ENCODE measurements around the gene KCNH5.
"Not testable (repeated sequence)": the region's sequence is repeated elsewhere in the genome, so short reads cannot be mapped to it uniquely, and the experiment has no call there.

Gene KCNH5

DNA sequence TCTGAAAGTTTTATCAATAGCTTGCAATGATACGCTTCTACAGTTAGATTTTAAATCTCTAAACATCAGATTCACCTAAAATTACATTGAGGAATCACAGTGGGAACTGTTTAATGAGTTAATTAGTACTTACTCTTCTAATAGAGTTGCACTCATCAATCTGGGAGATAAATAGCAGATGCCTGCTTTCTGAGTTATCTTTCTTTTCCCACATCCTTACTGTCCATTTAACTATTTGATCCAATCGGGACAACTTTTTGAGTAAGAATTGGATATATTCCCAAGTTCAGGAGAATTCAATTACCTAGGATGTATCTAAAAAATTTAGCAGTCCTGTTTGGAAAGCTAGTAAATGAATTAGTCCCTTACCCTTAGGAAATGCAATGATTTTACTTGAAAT, 162.3 kb downstream of the KCNH5 start:
- no peak for DNase-seq

DNA sequence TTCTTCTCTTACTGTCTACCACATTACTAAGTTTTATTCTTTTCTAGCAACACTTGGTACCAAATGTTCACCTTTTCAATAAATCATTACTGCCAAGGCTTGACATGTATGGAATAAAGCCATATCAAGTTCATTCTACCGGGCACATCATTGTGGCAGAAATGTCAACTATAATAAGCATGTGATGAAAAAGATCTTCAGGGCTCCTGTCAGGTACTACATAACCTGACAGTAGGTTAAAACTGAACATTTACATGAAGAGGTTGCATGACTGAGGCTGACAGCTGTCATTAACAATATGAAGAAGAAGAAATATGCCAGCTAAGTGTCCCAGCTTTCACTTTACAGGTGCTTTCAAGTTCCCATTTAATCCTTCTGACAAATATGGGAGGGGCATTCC, 178.9 kb downstream of the KCNH5 start:
- no peak for DNase-seq

DNA sequence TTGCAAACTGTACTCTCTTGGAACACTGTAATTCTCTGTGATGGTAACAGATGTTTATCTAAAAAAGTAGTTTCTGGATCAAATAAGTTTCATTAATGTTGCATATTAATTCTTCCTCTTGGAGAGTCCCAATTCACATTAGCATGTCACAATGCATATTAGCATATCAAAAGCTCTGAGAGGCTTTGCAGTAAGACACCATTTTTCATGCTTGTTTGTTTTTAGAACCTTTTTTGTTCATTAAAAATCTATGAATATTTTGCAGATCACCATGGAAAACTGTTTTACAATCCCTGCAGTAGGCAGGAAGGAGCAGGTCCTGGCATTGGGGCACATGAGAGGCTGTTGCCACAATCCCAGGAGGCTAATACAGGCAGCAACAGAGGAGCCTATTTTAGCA, 180.7 kb downstream of the KCNH5 start:
- no peak for DNase-seq

DNA sequence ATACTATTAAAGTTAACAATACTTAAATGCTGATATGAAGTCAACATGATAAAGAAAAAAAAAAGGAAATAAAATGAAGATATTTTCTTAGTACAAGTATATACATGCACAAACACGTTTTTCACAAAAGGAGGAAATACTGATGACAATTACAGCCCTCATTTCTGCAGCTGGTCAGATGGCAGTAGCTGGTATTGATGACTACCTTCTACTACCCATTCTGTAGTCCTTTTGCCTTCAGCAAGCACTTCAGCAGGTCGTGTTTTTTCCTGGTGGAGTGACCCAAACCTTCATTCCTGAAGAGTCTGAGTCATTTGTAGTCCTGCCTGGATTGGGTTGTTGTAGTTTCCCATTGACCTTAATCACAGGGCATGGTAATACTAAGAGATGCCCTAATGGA, 187.2 kb downstream of the KCNH5 start:
- DNase-seq = not testable (repeated sequence)

DNA sequence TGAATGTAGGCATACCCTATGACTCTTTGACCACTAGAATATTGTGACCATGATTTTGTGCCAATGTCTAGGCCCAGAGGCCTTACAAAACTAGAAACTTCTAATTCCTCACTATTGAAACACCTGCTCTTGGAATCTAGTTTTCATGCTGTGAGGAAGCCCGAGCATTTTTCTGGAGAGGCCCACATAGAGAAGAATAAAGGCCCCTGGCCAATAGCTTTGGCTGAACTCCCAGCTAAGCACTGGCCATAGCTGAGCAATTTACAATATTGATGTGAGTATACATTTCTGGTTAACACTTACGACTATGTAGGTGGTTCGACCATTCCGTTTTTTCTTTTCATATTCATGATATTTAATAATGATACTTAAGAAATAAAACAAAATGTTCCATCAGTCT, 190.3 kb downstream of the KCNH5 start:
- no peak for DNase-seq

DNA sequence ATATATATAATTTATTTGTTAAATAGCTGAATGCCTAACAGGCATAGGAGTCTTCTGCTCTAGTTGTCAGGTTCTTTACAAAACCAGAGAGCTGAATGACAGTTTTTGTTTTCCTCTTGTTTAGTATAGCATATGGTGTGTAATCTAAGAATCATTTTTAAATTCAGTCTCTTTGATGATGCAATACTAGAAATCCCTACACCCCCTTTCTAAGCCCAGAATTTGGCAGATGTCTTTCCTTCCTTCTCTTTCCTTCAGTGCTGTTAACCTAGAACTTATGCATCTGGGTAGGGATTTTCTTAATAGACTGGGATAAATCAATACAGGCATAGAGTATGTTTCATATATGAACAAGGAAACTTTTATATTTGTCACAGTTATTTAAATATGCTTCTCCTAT, 198.1 kb downstream of the KCNH5 start:
- no peak for DNase-seq

DNA sequence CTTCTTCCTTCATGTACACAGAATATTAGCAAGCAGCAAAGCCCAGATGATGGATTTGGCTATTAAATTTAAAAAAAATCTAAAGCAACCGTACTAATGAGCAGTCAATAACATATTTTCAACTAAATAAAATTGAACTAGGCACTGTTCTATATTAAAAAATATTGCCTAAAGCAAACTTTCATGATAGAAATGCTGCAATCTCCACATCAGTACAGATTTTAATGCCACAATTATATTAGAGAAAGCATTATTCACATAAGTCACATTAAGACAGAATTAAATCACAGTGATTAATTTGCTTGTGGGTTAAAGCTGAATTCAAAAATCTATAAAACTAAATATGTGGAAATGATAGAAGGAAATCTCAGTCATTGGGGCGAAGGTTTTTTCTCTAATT, 200.7 kb downstream of the KCNH5 start:
- DNase-seq = no peak

DNA sequence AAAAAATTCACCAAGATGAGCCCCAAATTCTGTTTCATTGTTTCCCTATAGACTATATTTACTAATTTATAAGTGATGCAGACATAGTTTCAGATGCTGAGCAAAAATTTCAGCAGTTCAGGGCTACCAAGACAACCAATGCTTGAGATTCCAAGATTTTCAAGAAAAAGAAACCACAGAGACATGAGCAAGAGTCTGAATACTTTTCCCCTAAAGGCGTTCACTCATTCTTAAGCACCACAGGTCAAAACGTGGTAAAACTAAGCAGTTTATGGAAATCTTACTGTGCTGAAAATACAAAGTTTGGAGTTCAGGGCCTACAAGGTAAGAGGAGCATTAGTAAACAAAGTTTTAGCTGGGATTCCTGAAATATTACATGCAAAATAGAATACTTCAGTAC, 221.2 kb downstream of the KCNH5 start:
- DNase-seq = no peak

DNA sequence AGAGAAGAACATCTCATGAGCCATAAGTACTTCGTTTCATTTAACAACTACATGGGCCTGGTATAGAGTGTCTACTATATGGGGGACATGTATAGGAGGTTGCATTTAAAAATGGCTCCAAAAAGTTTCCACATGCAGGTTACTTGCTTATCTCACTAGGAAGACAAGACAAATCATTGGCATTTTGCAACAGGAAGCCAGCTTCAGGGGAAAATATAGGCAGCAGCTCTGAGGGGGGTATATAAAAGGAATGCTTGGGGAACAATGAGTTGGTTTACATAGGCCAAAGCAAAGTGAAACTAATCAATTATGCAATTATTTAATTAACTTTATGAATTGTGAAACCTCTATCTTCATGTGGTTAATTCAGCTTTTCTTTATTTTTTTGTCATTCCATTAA, 225.3 kb downstream of the KCNH5 start:
- no peak for DNase-seq

DNA sequence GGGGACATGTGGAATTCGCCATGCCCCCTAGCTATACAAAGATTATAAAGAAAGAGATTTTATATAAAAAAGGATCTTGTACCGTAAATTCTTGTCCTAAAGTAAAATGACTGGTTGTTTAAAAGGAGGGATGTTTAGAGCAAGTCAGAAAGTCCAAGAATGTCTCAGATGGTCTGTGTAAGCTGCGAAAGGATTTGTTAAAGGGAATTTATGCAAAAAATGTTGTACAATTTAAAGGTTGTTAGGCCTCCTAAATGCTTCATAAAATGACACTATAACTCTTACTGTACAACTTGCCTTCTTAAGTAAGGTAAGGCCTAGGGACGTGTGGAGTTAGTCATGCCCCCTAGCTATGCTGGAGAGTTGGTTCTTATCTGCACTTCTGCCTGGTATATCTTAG, 237.6 kb downstream of the KCNH5 start:
- no peak for DNase-seq

DNA sequence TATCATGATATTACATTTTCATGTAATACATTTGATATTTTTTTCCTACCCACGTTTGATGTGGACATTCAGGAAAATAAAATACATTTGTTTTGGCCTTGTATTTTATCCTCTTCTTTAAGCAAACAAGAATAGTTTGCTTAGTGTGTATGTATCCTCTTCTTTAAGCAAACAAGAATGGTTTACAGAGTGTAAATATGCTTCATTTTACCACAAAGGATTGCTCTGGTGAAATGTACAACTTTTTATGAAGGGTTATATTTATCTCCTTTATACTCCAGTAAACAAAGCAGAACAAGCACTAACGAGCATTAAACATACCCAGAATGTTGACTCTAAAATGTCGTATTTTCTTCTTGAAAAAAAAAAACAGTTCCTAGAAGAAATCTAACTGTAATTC, 244.7 kb downstream of the KCNH5 start:
- peak; percentile 27 for DNase-seq

DNA sequence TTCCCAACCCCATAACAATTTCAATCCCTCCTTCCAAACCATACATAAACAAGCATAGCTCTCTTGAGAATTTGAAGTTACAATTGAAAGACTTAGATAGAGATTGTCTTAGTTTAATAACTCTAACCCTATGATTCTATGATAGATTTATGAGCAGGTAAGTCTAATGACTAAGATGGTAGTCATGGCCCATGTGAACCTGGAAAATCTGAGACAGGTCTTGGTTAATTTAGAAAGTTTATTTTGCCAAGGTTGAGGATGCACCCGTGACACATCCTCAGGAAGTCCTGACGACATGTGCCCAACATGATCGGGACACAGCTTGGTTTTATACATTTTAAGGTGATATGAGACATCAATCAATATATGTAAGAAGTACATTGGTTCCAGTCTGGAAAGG, 248.8 kb downstream of the KCNH5 start:
- DNase-seq = no peak

DNA sequence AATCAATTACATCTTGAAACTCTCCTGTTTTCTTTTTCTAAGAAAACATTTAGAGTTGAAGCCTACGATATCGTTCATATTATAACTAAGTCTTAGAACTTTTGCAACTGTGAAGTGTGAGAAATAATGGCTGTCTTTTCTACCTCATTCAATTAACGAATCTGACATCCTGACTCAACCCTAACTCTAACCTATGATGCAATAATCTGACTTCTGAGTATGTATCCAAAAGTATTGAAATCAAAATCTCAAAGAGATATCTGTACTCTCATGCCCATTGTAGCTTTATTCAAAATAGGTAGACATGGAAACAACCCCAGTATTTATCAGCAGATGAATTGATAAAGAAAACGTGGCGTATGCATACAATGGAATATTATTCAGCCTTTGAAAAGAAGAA, 252.7 kb downstream of the KCNH5 start:
- DNase-seq = no peak

DNA sequence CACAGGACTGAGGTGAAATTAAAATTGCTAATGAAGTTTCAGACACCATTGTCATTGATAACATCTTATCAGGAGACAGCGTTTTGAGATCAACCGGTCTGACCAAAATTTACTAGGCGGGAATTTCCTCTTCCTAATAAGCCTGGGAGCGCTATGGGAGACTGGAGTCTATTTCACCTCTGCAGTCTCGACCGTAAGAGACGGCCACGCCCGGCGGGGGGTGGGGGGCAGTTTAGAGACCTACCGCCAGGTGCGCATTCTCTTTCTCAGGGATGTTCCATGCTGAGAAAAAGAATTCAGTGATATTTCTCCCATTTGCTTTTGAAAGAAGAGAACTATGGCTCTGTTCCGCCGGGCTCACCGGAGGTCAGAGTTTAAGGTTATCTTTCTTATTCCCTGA, 263.9 kb downstream of the KCNH5 start:
- not testable (repeated sequence) for DNase-seq

DNA sequence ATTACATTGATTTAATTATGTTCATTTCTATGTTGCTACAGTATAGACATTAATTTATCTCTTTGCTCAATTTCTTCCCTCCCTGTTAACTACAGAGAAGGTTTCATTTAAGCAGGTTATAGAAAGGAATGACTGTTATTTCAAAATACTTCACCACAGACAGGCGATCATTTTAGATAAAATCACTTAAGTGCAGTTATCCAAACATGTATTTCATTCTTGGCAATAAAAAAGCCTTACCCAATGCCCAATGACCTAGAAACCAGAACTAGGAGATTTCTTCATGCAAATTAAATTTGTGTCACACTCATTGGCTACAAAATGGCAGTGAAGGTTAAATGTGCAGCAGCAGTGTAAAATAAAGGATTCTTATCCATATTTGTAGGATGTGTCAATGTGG, 266.4 kb downstream of the KCNH5 start:
- no peak for DNase-seq

DNA sequence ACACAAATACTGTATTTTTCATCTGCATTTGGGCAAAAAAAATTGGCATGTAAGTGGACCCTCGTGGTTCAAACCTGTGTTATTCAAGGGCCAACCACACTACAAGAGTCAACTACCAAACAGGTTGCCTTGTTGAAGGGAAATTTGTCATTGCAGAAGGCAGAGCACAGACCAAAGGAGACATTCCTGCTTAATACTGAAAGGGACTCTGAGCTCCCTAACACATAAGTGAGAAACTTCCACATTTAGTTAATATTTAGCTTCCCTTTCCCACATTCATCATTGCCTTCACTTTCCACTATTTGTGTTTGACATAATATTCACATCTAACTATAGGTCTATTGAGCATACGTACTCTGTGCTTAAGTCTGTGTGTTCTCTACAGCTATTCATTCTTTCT, 266.9 kb downstream of the KCNH5 start:
- DNase-seq = no peak

DNA sequence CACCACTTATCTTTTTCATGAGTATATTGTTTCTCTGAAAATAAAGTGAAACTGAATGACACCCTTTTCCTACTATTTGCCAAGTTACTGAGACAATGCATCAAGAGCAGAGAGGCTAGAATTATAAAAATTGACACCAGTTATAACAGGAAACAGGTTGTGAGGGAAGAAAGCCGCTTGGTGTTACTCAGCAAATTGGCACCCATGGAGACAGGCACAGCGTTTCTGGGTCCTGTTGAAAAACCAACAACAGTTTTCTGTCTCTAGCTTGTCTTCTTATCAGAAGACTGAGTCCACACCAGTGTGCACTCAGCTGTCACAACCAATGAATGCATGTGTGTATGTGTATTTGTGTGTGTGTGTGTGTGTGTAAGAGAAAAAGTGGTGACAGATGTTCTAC, 267.7 kb downstream of the KCNH5 start:
- no peak for DNase-seq

DNA sequence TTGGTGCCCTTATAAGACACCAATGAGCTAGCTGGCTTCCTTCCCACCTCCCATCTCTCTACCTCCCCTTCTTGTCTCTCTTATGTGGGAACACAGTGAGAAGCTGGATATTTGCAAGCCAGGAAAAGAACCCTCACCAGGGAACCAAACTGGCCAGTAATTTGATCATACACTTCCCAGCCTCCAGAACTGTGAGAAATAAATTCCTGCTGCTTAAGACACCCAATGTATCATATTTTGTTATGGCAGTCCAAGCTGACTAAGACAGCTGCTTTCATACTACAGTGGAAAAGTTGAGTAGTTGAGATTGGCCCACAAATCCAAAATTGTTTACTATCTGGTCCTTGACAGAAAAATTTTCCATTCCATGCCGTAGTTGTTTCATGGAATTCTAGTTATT, 269.0 kb downstream of the KCNH5 start:
- DNase-seq = no peak

DNA sequence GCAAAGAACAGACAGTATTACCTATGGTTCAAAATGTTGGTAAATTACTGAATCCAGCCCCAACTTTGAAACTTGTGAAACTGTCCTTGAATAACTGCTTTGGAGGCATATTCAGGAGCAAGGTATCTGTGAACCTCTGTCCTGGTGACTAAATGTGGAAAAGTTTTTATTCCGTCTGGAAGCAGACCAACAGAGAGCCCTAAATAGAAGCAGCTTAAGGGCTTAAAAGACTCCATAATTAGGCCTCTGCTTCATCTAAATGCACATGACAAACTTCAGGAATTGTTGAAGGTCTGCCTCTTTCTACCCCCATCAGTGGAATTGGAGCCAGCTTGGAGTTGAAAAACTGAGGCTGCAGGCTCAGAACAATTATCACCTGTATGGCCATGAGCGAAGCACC, 276.5 kb downstream of the KCNH5 start:
- DNase-seq = no peak

DNA sequence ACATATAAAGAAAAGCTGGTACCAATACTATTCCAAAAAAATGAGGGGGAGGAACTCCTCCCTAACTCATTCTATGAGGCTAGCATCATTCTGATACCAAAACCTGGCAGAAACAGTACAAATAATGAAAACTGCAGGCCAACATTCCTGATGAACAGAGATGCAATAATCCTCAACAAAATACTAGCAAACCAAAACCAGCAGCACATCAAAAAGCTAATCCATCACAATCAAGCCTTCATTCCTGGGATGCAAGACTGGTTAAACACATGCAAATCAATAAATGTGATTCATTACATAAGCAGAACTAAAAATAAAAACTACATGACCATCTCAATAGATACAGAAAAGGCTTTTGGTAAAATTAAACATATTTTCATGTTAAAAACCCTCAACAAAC, 281.3 kb downstream of the KCNH5 start:
- no peak for DNase-seq

DNA sequence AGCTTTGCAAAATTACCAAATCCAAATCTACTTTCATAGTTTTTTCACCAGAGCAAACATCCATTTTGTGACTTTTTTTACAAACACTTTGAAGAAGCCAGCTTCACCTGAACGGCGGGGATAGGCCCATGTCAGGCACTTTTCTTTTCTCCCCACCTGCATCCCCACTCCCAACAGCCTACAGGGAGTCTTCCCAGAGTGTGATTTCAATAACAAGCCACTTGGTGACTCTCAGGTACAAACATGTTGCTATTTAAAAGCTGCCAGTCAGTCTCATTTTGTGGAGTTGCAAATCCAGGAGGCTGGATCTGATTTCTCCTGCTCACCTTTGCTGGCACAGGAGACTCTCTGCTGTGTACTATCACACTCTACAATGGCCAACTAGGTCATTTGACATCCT, 285.5 kb downstream of the KCNH5 start:
- no peak for DNase-seq

DNA sequence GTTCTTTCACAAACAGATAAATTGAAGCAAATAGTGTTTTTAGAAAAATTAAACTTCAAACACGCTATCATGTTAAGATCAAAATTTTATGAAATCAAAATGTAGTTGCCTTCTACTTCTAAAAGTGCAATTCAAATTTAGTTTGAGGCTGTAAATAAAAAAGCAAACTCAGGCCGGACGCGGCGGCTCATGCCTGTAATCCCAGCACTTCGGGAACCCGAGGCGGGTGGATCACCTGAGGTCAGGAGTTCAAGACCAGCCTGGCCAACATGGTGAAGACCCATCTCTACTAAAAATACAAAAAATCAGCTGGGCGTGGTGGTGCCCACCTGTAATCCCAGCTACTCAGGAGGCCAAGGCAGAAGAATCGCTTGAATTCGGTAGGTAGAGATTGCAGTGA, 298.4 kb downstream of the KCNH5 start:
- DNase-seq = not testable (repeated sequence)

DNA sequence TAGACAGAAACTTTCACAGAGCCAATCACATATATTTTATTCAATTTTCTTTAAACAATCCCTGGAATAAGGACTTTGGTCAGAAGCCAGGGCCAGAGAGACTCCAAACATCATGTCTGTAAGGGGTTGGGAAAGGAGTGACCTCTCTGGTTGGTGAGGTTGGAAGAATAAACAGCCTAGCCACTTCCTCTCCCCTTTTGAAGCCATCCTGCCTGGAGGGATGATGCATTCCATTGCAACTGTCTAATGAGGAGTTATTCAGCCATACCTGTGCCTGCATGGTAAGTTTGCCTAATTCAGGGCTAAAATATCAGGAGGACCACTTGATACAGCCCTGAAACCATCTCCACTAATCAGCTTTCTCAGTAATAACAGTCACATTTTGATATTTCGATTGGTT, 299.8 kb downstream of the KCNH5 start:
- DNase-seq = no peak

DNA sequence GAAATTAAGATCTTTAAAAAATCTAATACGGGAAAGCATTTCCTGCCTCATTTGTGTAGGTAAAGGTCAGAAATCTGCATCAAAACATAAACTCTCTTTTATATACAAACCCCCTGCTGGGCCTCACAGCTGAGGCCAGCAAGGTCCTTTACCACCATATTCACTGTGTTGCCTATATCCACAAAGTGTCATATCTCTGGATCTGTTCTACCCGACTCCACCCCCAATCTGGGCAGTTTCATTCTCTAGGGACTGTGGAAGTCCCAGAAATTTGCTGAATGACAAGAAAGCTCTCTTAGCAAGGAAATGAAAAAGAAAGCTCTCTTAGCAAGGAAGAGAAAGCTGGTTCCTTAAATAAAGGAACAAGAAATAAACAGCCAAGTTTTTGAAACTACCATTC, 301.7 kb downstream of the KCNH5 start:
- no peak for DNase-seq

DNA sequence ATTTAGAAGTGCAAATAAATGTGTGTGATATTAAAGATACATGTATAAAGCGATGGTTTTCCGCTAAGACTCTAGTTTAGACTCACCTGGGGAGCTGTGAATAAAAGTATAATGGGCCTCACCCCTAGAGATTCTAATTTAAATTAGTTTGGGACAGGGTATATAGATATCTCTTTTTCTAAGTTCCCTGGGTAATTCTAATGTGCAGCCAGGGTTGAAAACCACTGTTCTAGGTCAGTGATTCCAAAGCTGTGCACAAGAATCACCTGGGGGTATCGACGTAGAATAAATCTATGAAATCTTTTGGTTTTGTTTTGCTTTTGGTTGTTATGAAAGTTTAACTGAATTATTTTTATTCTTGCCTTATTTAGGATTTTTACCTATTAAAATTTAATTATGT, 302.1 kb downstream of the KCNH5 start:
- no peak for DNase-seq

DNA sequence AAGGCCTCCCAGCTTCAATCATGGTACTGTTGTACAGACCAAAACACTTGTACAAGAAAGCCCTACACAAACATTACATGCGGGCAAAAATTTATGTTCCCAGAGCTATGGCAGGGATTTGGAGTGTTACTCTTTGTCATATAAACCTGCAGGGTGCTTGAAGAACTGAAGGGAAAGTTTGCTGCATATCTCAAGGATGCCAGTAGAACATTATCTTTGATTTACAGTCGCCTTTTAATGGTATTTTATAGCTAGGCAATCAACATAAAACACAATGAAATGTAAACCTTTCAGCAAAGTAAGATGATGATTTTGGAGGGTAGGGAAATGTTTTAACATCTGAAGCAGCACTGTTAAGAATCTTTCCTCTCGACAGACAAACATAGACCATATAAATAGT, 305.6 kb downstream of the KCNH5 start:
- DNase-seq = no peak
